Transverse colon (tissue), 4 donors: Measurements from ENCODE around the gene CD7. TPM values are rescaled to one million over a fixed set of nuclear protein-coding genes. Genes with fewer than 3 reads are reported as not detected.

ENCODE experiments used
- DNase-seq: peaks from one replicate; pipeline ENCODE4 v3.0.0-alpha.2; 2019
- H3K27ac ChIP-seq, 4 donors: fragments of 200-600 bp; sonication (generic); 2 replicates each; pipeline ENCODE4 v1.5.1; 2016 to 2018; ENCODE audit warnings: inconsistent platforms in 4 of 4
- H3K27me3 ChIP-seq: fragments of 200-600 bp; sonication (generic); 2 replicates; pipeline ENCODE4 v1.5.1; 2017; ENCODE audit warnings: inconsistent platforms
- H3K36me3 ChIP-seq, 4 donors: fragments of 200-600 bp; sonication (generic); 2 replicates each; pipeline ENCODE4 v1.5.1; 2017 to 2019; ENCODE audit warnings: inconsistent platforms in 4 of 4
- H3K4me1 ChIP-seq, 4 donors: fragments of 200-600 bp; sonication (generic); 2 replicates each; pipeline ENCODE4 v1.5.1; 2017 to 2020; ENCODE audit warnings: inconsistent platforms in 4 of 4
- H3K4me3 ChIP-seq, 4 donors: fragments of 200-600 bp; sonication (generic); 1 replicate in 1 of 4; 2 replicates in 3 of 4; pipeline versions ENCODE4 v1.5.1 to v1.6.1; 2017 to 2019; ENCODE audit warnings: inconsistent platforms in 4 of 4
- H3K9me3 ChIP-seq, 2 donors: fragments of 200-600 bp; sonication (generic); 2 replicates each; pipeline ENCODE4 v1.5.1; 2017 to 2019; ENCODE audit warnings: inconsistent platforms in 2 of 2
- CTCF ChIP-seq, 5 experiments: fragments of 200-600 bp in 3 of 5; fragments of 450-650 bp in 2 of 5; sonication (generic) in 3 of 5; IDR thresholded peaks; 1 replicate in 2 of 5; 2 replicates in 3 of 5; pipeline ENCODE4 v1.5.1; 2016 to 2017; ENCODE audit warnings: antibody characterized with exemption in 5 of 5, inconsistent platforms in 3 of 5, mild to moderate bottlenecking in 2 of 5, moderate library complexity in 1 of 5
- EP300 ChIP-seq: sonication (generic); formaldehyde crosslinking; IDR thresholded peaks from one replicate; pipeline ENCODE4 v1.6.1; 2017; ENCODE audit warnings: antibody characterized with exemption, low read depth
- POLR2A ChIP-seq: fragments of 450-650 bp; IDR thresholded peaks from one replicate; pipeline ENCODE4 v1.6.1; 2016; ENCODE audit warnings: antibody characterized with exemption, mild to moderate bottlenecking, moderate library complexity
- POLR2AphosphoS5 ChIP-seq, 3 donors: sonication (generic); formaldehyde crosslinking; IDR thresholded peaks; one replicate each; pipeline ENCODE4 v1.6.1; 2016; ENCODE audit warnings: antibody characterized with exemption in 3 of 3
- WGBS, 2 donors: methylation state at CpG; one replicate each; pipeline ENCODE4 v1.1.5; 2018; ENCODE audit warnings: low coverage in 1 of 2; 5-methylcytosine and 5-hydroxymethylcytosine counted together
- in situ Hi-C, 4 donors: fragments of 200-750 bp; cut with MboI; loops; one replicate each; pipeline versions ENCODE4 v1.15.0 to v1.15.1; 2017; ENCODE audit warnings: low sequenced_read_pairs in 3 of 4, low pct_ligation_motif_present in 1 of 4, low pct_unique_long_range_greater_than_20kb in 1 of 4
- intact Hi-C: fragments of 100-400 bp; cut with DNase I; formaldehyde crosslinking; loops from one replicate; pipeline ENCODE4 v1.15.1; 2023; ENCODE audit warnings: low total_unique reads
- total RNA-seq, 4 donors: library from RNA; depleted of rRNA; stranded (reverse); fragments of >200 nt; gene quantifications; one replicate each; pipeline ENCODE4 v1.1.0, GENCODE V29; 2016

CD7 gene
- total RNA-seq, 4 donors from 2014 or later, result 6.1 to 9.7 (median 7.4) TPM

- no peak overlapping the region for H3K27ac ChIP-seq
- DNase-seq, result no peak
- no peaks in the 10 kb centered on the region for H3K27me3 ChIP-seq
- no peaks in the 10 kb centered on the region for H3K9me3 ChIP-seq
- in situ Hi-C loops, result no loop called here
- WGBS, 2 donors, result 93 to 94% methylated on average over 13 to 14 of the region's 14 CpGs
- TF ChIP-seq POLR2A (no peak), POLR2AphosphoS5 (IDR thresholded peaks at IDR 0.05) (no peak), EP300 (no peak), CTCF (IDR thresholded peaks at IDR 0.05) (no peak)
- peaks cover 22 to 35% (median 30%) of the 10 kb centered on the region in 4 donors for H3K4me1 ChIP-seq
- intact Hi-C loops, result no loop called here
- H3K4me3 ChIP-seq, result no peak overlapping the region
- H3K36me3 ChIP-seq, result peaks cover 0 to 7% (median 0%) of the 10 kb centered on the region in 4 donors
Measured at GRCh38 chr17:82275326-82275725, 42.1 kb downstream of the CD7 start.

- intact Hi-C loops (no loop called here), in situ Hi-C loops (no loop called here)
- H3K27me3 ChIP-seq, result no peaks in the 10 kb centered on the region
- H3K27ac ChIP-seq, result peak overlapping the region; percentile 96 to 100 (median 98)
- H3K9me3 ChIP-seq, result no peaks in the 10 kb centered on the region
- DNase-seq, result no peak
- peaks cover 31 to 44% (median 39%) of the 10 kb centered on the region in 4 donors for H3K4me1 ChIP-seq
- H3K36me3 ChIP-seq, result peaks cover 0 to 7% (median 0%) of the 10 kb centered on the region in 4 donors
- WGBS, 2 donors, result 73% methylated on average over 27 of the region's 27 CpGs; no CpG with 5 or more reads in 1 of the 2 donors
- peak overlapping the region; percentile 38 to 95 (median 76) for H3K4me3 ChIP-seq
- TF ChIP-seq CTCF (IDR thresholded peaks at IDR 0.05) (no peak), EP300 (no peak), POLR2A (no peak), POLR2AphosphoS5 (IDR thresholded peaks at IDR 0.05) (no peak)
Measured at GRCh38 chr17:82274134-82275020, 43.0 kb downstream of the CD7 start.

- peaks cover 0 to 7% (median 0%) of the 10 kb centered on the region in 4 donors for H3K36me3 ChIP-seq
- in situ Hi-C loops, result no loop called here
- H3K9me3 ChIP-seq, result no peaks in the 10 kb centered on the region
- WGBS, 2 donors, result 4% methylated on average over 63 of the region's 80 CpGs; no CpG with 5 or more reads in 1 of the 2 donors
- intact Hi-C loops, result no loop called here
- TF ChIP-seq POLR2A (peak; percentile 96), POLR2AphosphoS5 (IDR thresholded peaks at IDR 0.05) (peak; percentile 89 to 98 (median 98)), EP300 (peak; percentile 36), CTCF (IDR thresholded peaks at IDR 0.05) (peak in 1 of 5 experiments; percentile 9)
- peaks cover 39 to 53% (median 48%) of the 10 kb centered on the region in 4 donors for H3K4me1 ChIP-seq
- H3K27ac ChIP-seq, result peak within 1 kb of the TSS; percentile 96 to 100 (median 98)
- peak within 1 kb of the TSS; percentile 71 to 95 (median 86) for H3K4me3 ChIP-seq
- DNase-seq, result peak; percentile 95
- H3K27me3 ChIP-seq, result no peaks in the 10 kb centered on the region
Measured at GRCh38 chr17:82273327-82274133, 43.9 kb downstream of the CD7 start, which contains the start of gene CSNK1D. Gene CSNK1D, minus strand, starts transcription at chr17:82273700. Its CDS starts 319 bp downstream, at chr17:82273381.
